ENCODE results near the gene AANAT. TPM values are rescaled to one million over a fixed set of nuclear protein-coding genes. Genes with fewer than 3 reads are reported as not detected.

The AANAT gene
- total and polyA plus RNA-seq, 4 donors, result not detected

DNA sequence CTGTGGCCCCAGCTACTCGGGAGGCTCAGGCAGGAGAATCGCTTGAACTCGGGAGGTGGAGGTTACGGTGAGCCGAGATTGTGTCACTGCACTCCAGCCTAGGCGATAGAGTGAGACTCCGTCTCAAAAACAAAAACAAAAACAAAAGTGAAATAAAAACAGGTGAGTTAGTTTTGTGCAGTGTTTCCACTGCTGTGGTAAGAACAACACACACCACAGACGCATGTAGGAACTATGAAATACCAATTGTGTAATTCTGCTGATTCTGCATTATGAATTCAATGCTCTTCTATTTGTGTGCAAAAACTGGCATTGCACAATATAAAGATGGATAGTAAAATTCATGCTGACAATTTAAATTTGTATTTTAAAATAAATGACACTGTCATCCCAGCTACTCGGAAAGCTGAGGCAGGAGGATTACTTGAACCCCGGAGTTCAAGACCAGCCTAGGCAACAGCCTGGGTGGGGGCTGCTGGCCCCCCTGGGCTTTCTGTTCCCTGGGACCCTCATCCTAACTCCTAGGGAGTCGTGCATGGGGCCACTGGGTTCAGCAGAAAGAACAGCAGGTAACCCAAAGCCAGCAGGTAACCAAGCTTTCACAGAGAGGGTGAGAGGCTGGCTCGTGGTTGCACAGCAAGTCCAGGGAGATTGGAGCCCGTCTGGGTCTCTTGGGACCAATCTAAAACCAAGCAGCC, 44.4 kb downstream of the AANAT start:
- no peaks in the 10 kb centered on the region for H3K9me3 ChIP-seq (ENCODE audit: control insufficient read depth in 4 of 4, low read length in 3 of 4)
- no peaks in the 10 kb centered on the region for H3K4me1 ChIP-seq (ENCODE audit: control insufficient read depth in 4 of 4, insufficient read depth in 4 of 4, low read length in 3 of 4)
- no peaks in the 10 kb centered on the region for H3K36me3 ChIP-seq (ENCODE audit: control insufficient read depth in 4 of 4, insufficient read depth in 3 of 4, low read depth in 1 of 4, low read length in 3 of 4)
- no peak overlapping the region for H3K9ac ChIP-seq (ENCODE audit: low read depth in 1 of 2, low read length in 2 of 2)
- no peak overlapping the region for H3K4me3 ChIP-seq (ENCODE audit: low read depth in 1 of 3, low read length in 3 of 3)
- WGBS, result 83% methylated on average over 13 of the region's 13 CpGs
- no peak for TF ChIP-seq HNF4G (IDR thresholded peaks at IDR 0.05)
- TF ChIP-seq, protein P1, sequence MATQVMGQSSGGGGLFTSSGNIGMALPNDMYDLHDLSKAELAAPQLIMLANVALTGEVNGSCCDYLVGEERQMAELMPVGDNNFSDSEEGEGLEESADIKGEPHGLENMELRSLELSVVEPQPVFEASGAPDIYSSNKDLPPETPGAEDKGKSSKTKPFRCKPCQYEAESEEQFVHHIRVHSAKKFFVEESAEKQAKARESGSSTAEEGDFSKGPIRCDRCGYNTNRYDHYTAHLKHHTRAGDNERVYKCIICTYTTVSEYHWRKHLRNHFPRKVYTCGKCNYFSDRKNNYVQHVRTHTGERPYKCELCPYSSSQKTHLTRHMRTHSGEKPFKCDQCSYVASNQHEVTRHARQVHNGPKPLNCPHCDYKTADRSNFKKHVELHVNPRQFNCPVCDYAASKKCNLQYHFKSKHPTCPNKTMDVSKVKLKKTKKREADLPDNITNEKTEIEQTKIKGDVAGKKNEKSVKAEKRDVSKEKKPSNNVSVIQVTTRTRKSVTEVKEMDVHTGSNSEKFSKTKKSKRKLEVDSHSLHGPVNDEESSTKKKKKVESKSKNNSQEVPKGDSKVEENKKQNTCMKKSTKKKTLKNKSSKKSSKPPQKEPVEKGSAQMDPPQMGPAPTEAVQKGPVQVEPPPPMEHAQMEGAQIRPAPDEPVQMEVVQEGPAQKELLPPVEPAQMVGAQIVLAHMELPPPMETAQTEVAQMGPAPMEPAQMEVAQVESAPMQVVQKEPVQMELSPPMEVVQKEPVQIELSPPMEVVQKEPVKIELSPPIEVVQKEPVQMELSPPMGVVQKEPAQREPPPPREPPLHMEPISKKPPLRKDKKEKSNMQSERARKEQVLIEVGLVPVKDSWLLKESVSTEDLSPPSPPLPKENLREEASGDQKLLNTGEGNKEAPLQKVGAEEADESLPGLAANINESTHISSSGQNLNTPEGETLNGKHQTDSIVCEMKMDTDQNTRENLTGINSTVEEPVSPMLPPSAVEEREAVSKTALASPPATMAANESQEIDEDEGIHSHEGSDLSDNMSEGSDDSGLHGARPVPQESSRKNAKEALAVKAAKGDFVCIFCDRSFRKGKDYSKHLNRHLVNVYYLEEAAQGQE (IDR thresholded peaks at IDR 0.05), result no peak
- TF ChIP-seq GABPA (IDR thresholded peaks at IDR 0.05 in 1 of 2, conservative IDR thresholded peaks at IDR 0.05 in 1 of 2), result no peak
- no peak for TF ChIP-seq RAD21 (IDR thresholded peaks at IDR 0.05)
- no peak for TF ChIP-seq RXRA (IDR thresholded peaks at IDR 0.05)
- TF ChIP-seq FOXA1 (IDR thresholded peaks at IDR 0.05), result no peak
- TF ChIP-seq EGR1 (IDR thresholded peaks at IDR 0.05; ENCODE audit: low read depth in 2 of 2), result no peak
- TF ChIP-seq JUND (IDR thresholded peaks at IDR 0.05), result no peak
- TF ChIP-seq, protein P2, sequence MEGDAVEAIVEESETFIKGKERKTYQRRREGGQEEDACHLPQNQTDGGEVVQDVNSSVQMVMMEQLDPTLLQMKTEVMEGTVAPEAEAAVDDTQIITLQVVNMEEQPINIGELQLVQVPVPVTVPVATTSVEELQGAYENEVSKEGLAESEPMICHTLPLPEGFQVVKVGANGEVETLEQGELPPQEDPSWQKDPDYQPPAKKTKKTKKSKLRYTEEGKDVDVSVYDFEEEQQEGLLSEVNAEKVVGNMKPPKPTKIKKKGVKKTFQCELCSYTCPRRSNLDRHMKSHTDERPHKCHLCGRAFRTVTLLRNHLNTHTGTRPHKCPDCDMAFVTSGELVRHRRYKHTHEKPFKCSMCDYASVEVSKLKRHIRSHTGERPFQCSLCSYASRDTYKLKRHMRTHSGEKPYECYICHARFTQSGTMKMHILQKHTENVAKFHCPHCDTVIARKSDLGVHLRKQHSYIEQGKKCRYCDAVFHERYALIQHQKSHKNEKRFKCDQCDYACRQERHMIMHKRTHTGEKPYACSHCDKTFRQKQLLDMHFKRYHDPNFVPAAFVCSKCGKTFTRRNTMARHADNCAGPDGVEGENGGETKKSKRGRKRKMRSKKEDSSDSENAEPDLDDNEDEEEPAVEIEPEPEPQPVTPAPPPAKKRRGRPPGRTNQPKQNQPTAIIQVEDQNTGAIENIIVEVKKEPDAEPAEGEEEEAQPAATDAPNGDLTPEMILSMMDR (IDR thresholded peaks at IDR 0.05; ENCODE audit: low read depth, low read length, missing input control), result no peak
- H3K27me3 ChIP-seq (ENCODE audit: control insufficient read depth in 4 of 4, insufficient read depth in 4 of 4, low read length in 3 of 4), result no peaks in the 10 kb centered on the region
- H3K27ac ChIP-seq (ENCODE audit: low read depth in 1 of 2, low read length in 2 of 2), result no peak overlapping the region
- DNase-seq (ENCODE audit: low spot score), result no peak

DNA sequence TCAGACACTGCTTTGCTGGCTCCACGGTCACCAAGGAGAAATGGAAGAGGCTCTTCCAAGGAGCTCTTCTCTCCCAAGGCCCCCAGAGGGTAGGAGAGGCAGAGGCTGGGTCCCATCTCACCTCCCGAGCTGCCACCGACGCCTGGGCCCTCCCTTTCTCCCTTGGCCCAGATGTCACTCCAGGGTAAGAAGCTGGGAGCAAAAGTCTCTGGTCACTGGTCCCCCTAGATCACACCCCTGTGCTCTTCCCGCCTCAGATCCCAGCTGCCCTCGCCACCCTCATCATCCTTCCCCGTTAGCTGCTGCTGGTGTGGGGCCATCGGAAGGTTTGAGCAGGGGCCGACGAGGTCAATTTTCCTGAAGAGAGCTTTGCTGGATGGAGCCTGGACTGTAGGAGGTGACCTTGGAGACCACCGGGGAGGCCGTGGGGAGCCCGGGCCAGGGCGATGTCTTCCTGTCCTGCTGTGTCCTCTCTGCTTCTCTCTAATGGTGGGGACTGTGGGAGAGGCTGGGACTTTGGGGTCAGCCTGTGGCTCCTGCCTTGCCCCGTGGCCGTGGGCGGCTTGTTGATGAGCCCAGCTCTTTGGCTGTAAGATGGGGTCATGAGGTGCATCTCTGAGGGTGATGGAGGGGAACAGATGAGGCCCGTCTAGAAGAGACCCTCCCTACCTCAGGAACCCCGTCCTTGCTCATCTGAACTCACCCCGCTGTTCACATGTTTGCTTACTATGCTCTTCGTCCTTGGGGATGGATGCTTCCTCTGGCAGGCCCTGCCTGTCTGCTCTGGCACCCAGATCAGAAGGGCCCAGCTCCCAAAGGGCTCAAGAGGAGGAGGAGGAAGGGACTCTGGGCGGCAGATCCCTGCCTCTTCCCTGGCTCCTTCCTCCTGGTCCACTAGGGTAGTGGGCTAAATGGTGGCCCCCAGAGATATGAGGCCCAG, 45.2 kb downstream of the AANAT start:
- 86% methylated on average over 22 of the region's 22 CpGs for WGBS
- no peaks in the 10 kb centered on the region for H3K36me3 ChIP-seq (ENCODE audit: control insufficient read depth in 4 of 4, insufficient read depth in 3 of 4, low read depth in 1 of 4, low read length in 3 of 4)
- no peak overlapping the region for H3K27ac ChIP-seq (ENCODE audit: low read depth in 1 of 2, low read length in 2 of 2)
- no peaks in the 10 kb centered on the region for H3K4me1 ChIP-seq (ENCODE audit: control insufficient read depth in 4 of 4, insufficient read depth in 4 of 4, low read length in 3 of 4)
- DNase-seq (ENCODE audit: low spot score), result no peak
- no peak overlapping the region for H3K4me3 ChIP-seq (ENCODE audit: low read depth in 1 of 3, low read length in 3 of 3)
- no peak overlapping the region for H3K9ac ChIP-seq (ENCODE audit: low read depth in 1 of 2, low read length in 2 of 2)
- no peaks in the 10 kb centered on the region for H3K9me3 ChIP-seq (ENCODE audit: control insufficient read depth in 4 of 4, low read length in 3 of 4)
- no peaks in the 10 kb centered on the region for H3K27me3 ChIP-seq (ENCODE audit: control insufficient read depth in 4 of 4, insufficient read depth in 4 of 4, low read length in 3 of 4)
- TF ChIP-seq, protein P3, sequence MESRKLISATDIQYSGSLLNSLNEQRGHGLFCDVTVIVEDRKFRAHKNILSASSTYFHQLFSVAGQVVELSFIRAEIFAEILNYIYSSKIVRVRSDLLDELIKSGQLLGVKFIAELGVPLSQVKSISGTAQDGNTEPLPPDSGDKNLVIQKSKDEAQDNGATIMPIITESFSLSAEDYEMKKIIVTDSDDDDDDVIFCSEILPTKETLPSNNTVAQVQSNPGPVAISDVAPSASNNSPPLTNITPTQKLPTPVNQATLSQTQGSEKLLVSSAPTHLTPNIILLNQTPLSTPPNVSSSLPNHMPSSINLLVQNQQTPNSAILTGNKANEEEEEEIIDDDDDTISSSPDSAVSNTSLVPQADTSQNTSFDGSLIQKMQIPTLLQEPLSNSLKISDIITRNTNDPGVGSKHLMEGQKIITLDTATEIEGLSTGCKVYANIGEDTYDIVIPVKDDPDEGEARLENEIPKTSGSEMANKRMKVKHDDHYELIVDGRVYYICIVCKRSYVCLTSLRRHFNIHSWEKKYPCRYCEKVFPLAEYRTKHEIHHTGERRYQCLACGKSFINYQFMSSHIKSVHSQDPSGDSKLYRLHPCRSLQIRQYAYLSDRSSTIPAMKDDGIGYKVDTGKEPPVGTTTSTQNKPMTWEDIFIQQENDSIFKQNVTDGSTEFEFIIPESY (IDR thresholded peaks at IDR 0.05), result no peak
- TF ChIP-seq FOXA2 (IDR thresholded peaks at IDR 0.05), result no peak
- TF ChIP-seq, protein P4, sequence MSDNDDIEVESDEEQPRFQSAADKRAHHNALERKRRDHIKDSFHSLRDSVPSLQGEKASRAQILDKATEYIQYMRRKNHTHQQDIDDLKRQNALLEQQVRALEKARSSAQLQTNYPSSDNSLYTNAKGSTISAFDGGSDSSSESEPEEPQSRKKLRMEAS (IDR thresholded peaks at IDR 0.05), result no peak
- TF ChIP-seq HNF4G (IDR thresholded peaks at IDR 0.05), result no peak
- no peak for TF ChIP-seq EGR1 (IDR thresholded peaks at IDR 0.05; ENCODE audit: low read depth in 2 of 2)
- TF ChIP-seq GABPA (IDR thresholded peaks at IDR 0.05 in 1 of 2, conservative IDR thresholded peaks at IDR 0.05 in 1 of 2), result no peak
- TF ChIP-seq YY1 (IDR thresholded peaks at IDR 0.05), result no peak
- no peak for TF ChIP-seq FOXA1 (IDR thresholded peaks at IDR 0.05)
- TF ChIP-seq, protein P1 (IDR thresholded peaks at IDR 0.05), result no peak
- TF ChIP-seq, protein P5, sequence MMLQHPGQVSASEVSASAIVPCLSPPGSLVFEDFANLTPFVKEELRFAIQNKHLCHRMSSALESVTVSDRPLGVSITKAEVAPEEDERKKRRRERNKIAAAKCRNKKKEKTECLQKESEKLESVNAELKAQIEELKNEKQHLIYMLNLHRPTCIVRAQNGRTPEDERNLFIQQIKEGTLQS (IDR thresholded peaks at IDR 0.05), result no peak
- TF ChIP-seq, protein P2 (IDR thresholded peaks at IDR 0.05; ENCODE audit: low read depth, low read length, missing input control), result no peak

Measured in liver (tissue), 9 donors.